Esophagus muscularis mucosa (tissue), 3 donors: ENCODE data around the gene EXOSC5.

ENCODE experiments used
- POLR2A ChIP-seq: fragments of 450-650 bp; IDR thresholded peaks from one replicate; pipeline ENCODE4 v1.6.1; 2017; ENCODE audit warnings: antibody characterized with exemption, moderate library complexity, mild to moderate bottlenecking, low read depth
- POLR2AphosphoS5 ChIP-seq, 2 donors: sonication (generic); formaldehyde crosslinking; IDR thresholded peaks; one replicate each; pipeline ENCODE4 v1.6.1; 2017; ENCODE audit warnings: antibody characterized with exemption in 2 of 2
- TF ChIP-seq, protein P1 (sequence below), 3 experiments: fragments of 200-600 bp in 2 of 3; fragments of 450-650 bp in 1 of 3; sonication (generic) in 2 of 3; IDR thresholded peaks; one replicate each; pipeline ENCODE4 v1.5.1; 2017 to 2019; ENCODE audit warnings: antibody characterized with exemption in 3 of 3, mild to moderate bottlenecking in 2 of 3, moderate library complexity in 1 of 3

DNA sequence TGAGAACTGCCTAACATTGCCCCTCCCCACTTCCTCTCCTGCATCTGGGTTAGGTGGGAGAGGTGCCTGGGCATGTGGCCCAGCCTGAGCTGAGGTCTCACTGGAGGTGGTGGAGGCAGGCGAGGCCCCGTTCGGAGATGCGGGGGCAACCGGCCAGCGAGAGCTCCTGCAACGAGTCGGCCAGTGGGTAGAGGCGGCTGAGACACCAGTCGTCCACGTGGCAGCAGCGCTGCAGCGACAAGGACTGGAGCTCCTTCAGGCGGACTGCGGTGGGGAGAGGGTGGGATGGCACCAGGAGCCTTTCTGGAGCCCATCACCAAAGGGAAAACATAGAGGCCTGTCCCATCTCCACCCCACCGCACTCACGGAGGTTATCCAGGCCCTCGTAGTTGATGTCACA, 36.0 kb upstream of the EXOSC5 start:
- TF ChIP-seq, protein P1, sequence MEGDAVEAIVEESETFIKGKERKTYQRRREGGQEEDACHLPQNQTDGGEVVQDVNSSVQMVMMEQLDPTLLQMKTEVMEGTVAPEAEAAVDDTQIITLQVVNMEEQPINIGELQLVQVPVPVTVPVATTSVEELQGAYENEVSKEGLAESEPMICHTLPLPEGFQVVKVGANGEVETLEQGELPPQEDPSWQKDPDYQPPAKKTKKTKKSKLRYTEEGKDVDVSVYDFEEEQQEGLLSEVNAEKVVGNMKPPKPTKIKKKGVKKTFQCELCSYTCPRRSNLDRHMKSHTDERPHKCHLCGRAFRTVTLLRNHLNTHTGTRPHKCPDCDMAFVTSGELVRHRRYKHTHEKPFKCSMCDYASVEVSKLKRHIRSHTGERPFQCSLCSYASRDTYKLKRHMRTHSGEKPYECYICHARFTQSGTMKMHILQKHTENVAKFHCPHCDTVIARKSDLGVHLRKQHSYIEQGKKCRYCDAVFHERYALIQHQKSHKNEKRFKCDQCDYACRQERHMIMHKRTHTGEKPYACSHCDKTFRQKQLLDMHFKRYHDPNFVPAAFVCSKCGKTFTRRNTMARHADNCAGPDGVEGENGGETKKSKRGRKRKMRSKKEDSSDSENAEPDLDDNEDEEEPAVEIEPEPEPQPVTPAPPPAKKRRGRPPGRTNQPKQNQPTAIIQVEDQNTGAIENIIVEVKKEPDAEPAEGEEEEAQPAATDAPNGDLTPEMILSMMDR (IDR thresholded peaks at IDR 0.05): no peak
- TF ChIP-seq POLR2A (no peak), POLR2AphosphoS5 (IDR thresholded peaks at IDR 0.05) (no peak)
